ENCODE results near the gene PNKD.

PNKD gene

GRCh38 chr2:218370410-218371063 lies 100.2 kb downstream of the PNKD start:
- DNase-seq (ENCODE audit: low read depth, low spot score) = no peak

- DNase-seq (ENCODE audit: low read depth, low spot score) = no peak
Observed at GRCh38 chr2:218371983-218372350, 101.6 kb downstream of the PNKD start.

- DNase-seq (ENCODE audit: low read depth, low spot score) = no peak
Observed at GRCh38 chr2:218374795-218375194, 104.5 kb downstream of the PNKD start.

- DNase-seq (ENCODE audit: low read depth, low spot score) = no peak
Observed at GRCh38 chr2:218375212-218375611, 104.9 kb downstream of the PNKD start.

- DNase-seq (ENCODE audit: low read depth, low spot score) = no peak
Observed at GRCh38 chr2:218378053-218378452, 107.7 kb downstream of the PNKD start.

GRCh38 chr2:218381916-218382366 lies 111.6 kb downstream of the PNKD start, which contains the start of gene SLC11A1:
TSS of gene SLC11A1 (plus strand) at chr2:218382273. CDS start at chr2:218382369, 96 bp downstream.
- DNase-seq (ENCODE audit: low read depth, low spot score) = no peak

- no peak for DNase-seq (ENCODE audit: low read depth, low spot score)
Observed at GRCh38 chr2:218382785-218383184, 112.5 kb downstream of the PNKD start.

- DNase-seq (ENCODE audit: low read depth, low spot score) = no peak
Observed at GRCh38 chr2:218383892-218384519, 113.7 kb downstream of the PNKD start.

- no peak for DNase-seq (ENCODE audit: low read depth, low spot score)
Observed at GRCh38 chr2:218384975-218385374, 114.7 kb downstream of the PNKD start.

GRCh38 chr2:218386505-218387368 lies 116.4 kb downstream of the PNKD start:
- no peak for DNase-seq (ENCODE audit: low read depth, low spot score)

- peak; percentile 54 for DNase-seq (ENCODE audit: low read depth, low spot score)
Observed at GRCh38 chr2:218387369-218388194, 117.3 kb downstream of the PNKD start.

GRCh38 chr2:218389333-218390150 lies 119.2 kb downstream of the PNKD start:
- DNase-seq (ENCODE audit: low read depth, low spot score) = no peak

- no peak for DNase-seq (ENCODE audit: low read depth, low spot score)
Observed at GRCh38 chr2:218391202-218391601, 120.9 kb downstream of the PNKD start.

GRCh38 chr2:218392459-218392858 lies 122.1 kb downstream of the PNKD start:
- no peak for DNase-seq (ENCODE audit: low read depth, low spot score)

GRCh38 chr2:218392891-218393462 lies 122.7 kb downstream of the PNKD start:
- no peak for DNase-seq (ENCODE audit: low read depth, low spot score)

GRCh38 chr2:218393750-218394290 lies 123.5 kb downstream of the PNKD start:
- DNase-seq (ENCODE audit: low read depth, low spot score) = no peak

GRCh38 chr2:218394298-218395089 lies 124.2 kb downstream of the PNKD start:
- DNase-seq (ENCODE audit: low read depth, low spot score) = no peak

- DNase-seq (ENCODE audit: low read depth, low spot score) = no peak
Observed at GRCh38 chr2:218395090-218395444, 124.7 kb downstream of the PNKD start.

- no peak for DNase-seq (ENCODE audit: low read depth, low spot score)
Observed at GRCh38 chr2:218395456-218395825, 125.1 kb downstream of the PNKD start.

All from smooth muscle cell of the brain vasculature (primary cell).